ENCODE measurements around the gene SCARB1. TPM values are rescaled to one million over a fixed set of nuclear protein-coding genes. Genes with fewer than 3 reads are reported as not detected.

The SCARB1 gene
- total RNA-seq, 4 donors from 2014 or later, result 33.7 to 252 (median 43.6) TPM

- H3K27ac ChIP-seq, result no peak overlapping the region
- in situ Hi-C loops (cut with MboI; ENCODE audit: low pct_ligation_motif_present in 1 of 4, low pct_unique_long_range_greater_than_20kb in 1 of 4, low sequenced_read_pairs in 3 of 4), result no loop called here
Observed at GRCh38 chr12:124830306-124830705, 33.4 kb downstream of the SCARB1 start.

GRCh38 chr12:124829708-124830304 is 33.9 kb downstream of the SCARB1 start:
- no peaks in the 10 kb centered on the region for H3K36me3 ChIP-seq
- TF ChIP-seq POLR2A (IDR thresholded peaks at IDR 0.05) (no peak), CTCF (IDR thresholded peaks at IDR 0.05) (no peak)
- no peaks in the 10 kb centered on the region for H3K27me3 ChIP-seq
- intact Hi-C loops (cut with DNase I; ENCODE audit: low total_unique reads), result no loop called here
- H3K4me3 ChIP-seq, result no peak overlapping the region
- peaks cover 2 to 26% (median 21%) of the 10 kb centered on the region in 4 donors for H3K4me1 ChIP-seq
- no peak for DNase-seq
- H3K9me3 ChIP-seq, result no peaks in the 10 kb centered on the region
- WGBS, 2 donors (ENCODE audit: low coverage in 1 of 2), result 95 to 100% methylated on average over 1 to 4 of the region's 4 CpGs
- in situ Hi-C loops (cut with MboI; ENCODE audit: low pct_ligation_motif_present in 1 of 4, low pct_unique_long_range_greater_than_20kb in 1 of 4, low sequenced_read_pairs in 3 of 4), result no loop called here
- peak overlapping the region in 3 of 4 donors; percentile 54 to 73 (median 66) for H3K27ac ChIP-seq

More at GRCh38 chr12:124830306-124830705, 33.4 kb downstream of the SCARB1 start:
- no peaks in the 10 kb centered on the region for H3K36me3 ChIP-seq
- intact Hi-C loops (cut with DNase I; ENCODE audit: low total_unique reads), result no loop called here
- H3K4me1 ChIP-seq, result peaks cover 2 to 26% (median 21%) of the 10 kb centered on the region in 4 donors
- no peaks in the 10 kb centered on the region for H3K27me3 ChIP-seq
- TF ChIP-seq CTCF (IDR thresholded peaks at IDR 0.05) (no peak), POLR2A (IDR thresholded peaks at IDR 0.05) (no peak), EP300 (IDR thresholded peaks at IDR 0.05; ENCODE audit: low read depth) (no peak), POLR2AphosphoS5 (IDR thresholded peaks at IDR 0.05) (no peak)
- no peak overlapping the region for H3K4me3 ChIP-seq
- H3K9me3 ChIP-seq, result no peaks in the 10 kb centered on the region
- DNase-seq, result no peak
- WGBS, 2 donors (ENCODE audit: low coverage in 1 of 2), result 94 to 100% methylated on average over 2 to 6 of the region's 6 CpGs

- peaks cover 2 to 26% (median 21%) of the 10 kb centered on the region in 4 donors for H3K4me1 ChIP-seq
- H3K36me3 ChIP-seq, result no peaks in the 10 kb centered on the region
- 78 to 79% methylated on average over 8 to 9 of the region's 9 CpGs for WGBS, 2 donors (ENCODE audit: low coverage in 1 of 2)
- no peaks in the 10 kb centered on the region for H3K27me3 ChIP-seq
- TF ChIP-seq EP300 (IDR thresholded peaks at IDR 0.05; ENCODE audit: low read depth) (no peak), CTCF (IDR thresholded peaks at IDR 0.05) (no peak), POLR2AphosphoS5 (IDR thresholded peaks at IDR 0.05) (no peak), POLR2A (IDR thresholded peaks at IDR 0.05) (no peak)
- in situ Hi-C loops (cut with MboI; ENCODE audit: low pct_ligation_motif_present in 1 of 4, low pct_unique_long_range_greater_than_20kb in 1 of 4, low sequenced_read_pairs in 3 of 4), result no loop called here
- no peaks in the 10 kb centered on the region for H3K9me3 ChIP-seq
- H3K27ac ChIP-seq, result peak overlapping the region; percentile 54 to 73 (median 68)
- DNase-seq, result peak; percentile 41
- intact Hi-C loops (cut with DNase I; ENCODE audit: low total_unique reads), result no loop called here
- no peak overlapping the region for H3K4me3 ChIP-seq
Observed at GRCh38 chr12:124829008-124829707, 34.5 kb downstream of the SCARB1 start.

GRCh38 chr12:124828264-124829007 is 35.2 kb downstream of the SCARB1 start:
- Histone ChIP-seq H3K4me3 (no peak overlapping the region), H3K27me3 (no peaks in the 10 kb centered on the region), H3K9me3 (no peaks in the 10 kb centered on the region), H3K27ac (peak overlapping the region; percentile 54 to 73 (median 68)), H3K36me3 (no peaks in the 10 kb centered on the region), H3K4me1 (peaks cover 2 to 19% (median 17%) of the 10 kb centered on the region in 4 donors)
- in situ Hi-C loops (cut with MboI; ENCODE audit: low pct_ligation_motif_present in 1 of 4, low pct_unique_long_range_greater_than_20kb in 1 of 4, low sequenced_read_pairs in 3 of 4) (no loop called here), intact Hi-C loops (cut with DNase I; ENCODE audit: low total_unique reads) (no loop called here)
- WGBS, 2 donors (ENCODE audit: low coverage in 1 of 2), result 62 to 63% methylated on average over 2 to 18 of the region's 18 CpGs
- no peak for TF ChIP-seq CTCF (IDR thresholded peaks at IDR 0.05)
- no peak for TF ChIP-seq POLR2AphosphoS5 (IDR thresholded peaks at IDR 0.05)
- TF ChIP-seq POLR2A (IDR thresholded peaks at IDR 0.05), result no peak
- no peak for TF ChIP-seq EP300 (IDR thresholded peaks at IDR 0.05; ENCODE audit: low read depth)
- peak; percentile 75 for DNase-seq
